Measurements from ENCODE around the gene GP1BA.

GP1BA gene

GRCh38 chr17:4948166-4948930, 16.3 kb downstream of the GP1BA start, which contains the start of gene PFN1 (continued):
- TF ChIP-seq ZNF398 (tag by site-specific recombination; IDR thresholded peaks at IDR 0.05) = peak; percentile 89
- no peak for TF ChIP-seq ZNF302 (tag by site-specific recombination; IDR thresholded peaks at IDR 0.05; ENCODE audit: low read depth)
- TF ChIP-seq ZNF670 (tag by site-specific recombination; IDR thresholded peaks at IDR 0.05; ENCODE audit: low read depth) = no peak
- TF ChIP-seq ZNF677 (tag by site-specific recombination; IDR thresholded peaks at IDR 0.05) = no peak
- peak; percentile 13; the same call in 1 of the 2 replicates for TF ChIP-seq ZNF146 (tag by site-specific recombination; IDR thresholded peaks at IDR 0.05)
- TF ChIP-seq ZBTB7A (tag by site-specific recombination; IDR thresholded peaks at IDR 0.05; ENCODE audit: low read depth) = peak; percentile 80
- TF ChIP-seq ZNF704 (tag by site-specific recombination; IDR thresholded peaks at IDR 0.05) = no peak
- peak; percentile 37 for TF ChIP-seq KLF16 (tag by site-specific recombination; IDR thresholded peaks at IDR 0.05)
- TF ChIP-seq ZBTB17 (tag by site-specific recombination; IDR thresholded peaks at IDR 0.05) = peak; percentile 97
- no peak for TF ChIP-seq ZBTB21 (tag by site-specific recombination; IDR thresholded peaks at IDR 0.05)

- peak overlapping the region; percentile 99 for H3K27ac ChIP-seq (ENCODE audit: extremely low read depth, low read depth, low read length)
- H3K36me3 ChIP-seq (ENCODE audit: control insufficient read depth in 2 of 2, insufficient read depth in 1 of 2, low read length in 2 of 2) = peaks cover 16 to 34% of the 10 kb centered on the region in 2 experiments
- ChIA-PET POLR2A (interaction anchor here (1.0 to 17.9 kb wide), 11 partner anchors 9 to 239 kb away, joined by 3 to 358 read pairs (median 7); partner anchors contain the start of genes CAMTA2, INCA1, KIF1C and PLD2), CTCF (interaction anchor here (1.2 kb wide), 1 partner anchor 9 kb away, joined by 3 read pairs; the partner anchor contains the start of genes RNF167 and SLC25A11)
- peak overlapping the region; percentile 97 for H3K4me3 ChIP-seq (ENCODE audit: low read depth, low read length)
- peaks cover 21% of the 10 kb centered on the region for H3K4me1 ChIP-seq (ENCODE audit: control insufficient read depth, insufficient read depth, low read length)
- H3K9me3 ChIP-seq (ENCODE audit: control insufficient read depth, insufficient read depth, low read depth, low read length) = no peaks in the 10 kb centered on the region
- no peak for TF ChIP-seq GFI1B (tag by site-specific recombination; IDR thresholded peaks at IDR 0.05)
- TF ChIP-seq TSHZ1 (tag by site-specific recombination; IDR thresholded peaks at IDR 0.05; ENCODE audit: borderline replicate concordance) = no peak
- TF ChIP-seq ZIC2 (tag by site-specific recombination; IDR thresholded peaks at IDR 0.05) = no peak
- TF ChIP-seq KLF10 (tag by site-specific recombination; IDR thresholded peaks at IDR 0.05) = no peak; the same call in 1 of the 2 replicates
- TF ChIP-seq ZNF626 (tag by site-specific recombination; IDR thresholded peaks at IDR 0.05) = no peak
- TF ChIP-seq ZFP41 (tag by site-specific recombination; IDR thresholded peaks at IDR 0.05; ENCODE audit: borderline replicate concordance) = no peak
- no peak for TF ChIP-seq ZBTB6 (tag by site-specific recombination; IDR thresholded peaks at IDR 0.05)
- TF ChIP-seq ZFP3 (tag by site-specific recombination; IDR thresholded peaks at IDR 0.05; ENCODE audit: low read depth) = no peak
- 0 out of 2 replicates have a peak, but pooled peaks have one; percentile 18 for TF ChIP-seq ZNF561 (tag by site-specific recombination; IDR thresholded peaks at IDR 0.05; ENCODE audit: borderline replicate concordance)
- no peak for TF ChIP-seq ZNF19 (tag by site-specific recombination; IDR thresholded peaks at IDR 0.05; ENCODE audit: low read depth)
- TF ChIP-seq ZNF391 (tag by site-specific recombination; IDR thresholded peaks at IDR 0.05; ENCODE audit: borderline replicate concordance, low read depth) = no peak
- TF ChIP-seq ZBTB26 (tag by site-specific recombination; optimal IDR thresholded peaks at IDR 0.05) = no peak
- TF ChIP-seq ZSCAN30 (tag by site-specific recombination; IDR thresholded peaks at IDR 0.05) = no peak
- no peak for TF ChIP-seq ZNF398 (tag by site-specific recombination; IDR thresholded peaks at IDR 0.05)
- no peak for TF ChIP-seq ZNF530 (tag by site-specific recombination; IDR thresholded peaks at IDR 0.05; ENCODE audit: low read depth)
- TF ChIP-seq HOXC10 (CRISPR knock-in tag; IDR thresholded peaks at IDR 0.05) = no peak
These were observed 16.8 kb downstream of the GP1BA start for GRCh38 chr17:4948931-4949320.

All from HEK293 (cell line).